ENCODE data around the gene CAB39.

DNA sequence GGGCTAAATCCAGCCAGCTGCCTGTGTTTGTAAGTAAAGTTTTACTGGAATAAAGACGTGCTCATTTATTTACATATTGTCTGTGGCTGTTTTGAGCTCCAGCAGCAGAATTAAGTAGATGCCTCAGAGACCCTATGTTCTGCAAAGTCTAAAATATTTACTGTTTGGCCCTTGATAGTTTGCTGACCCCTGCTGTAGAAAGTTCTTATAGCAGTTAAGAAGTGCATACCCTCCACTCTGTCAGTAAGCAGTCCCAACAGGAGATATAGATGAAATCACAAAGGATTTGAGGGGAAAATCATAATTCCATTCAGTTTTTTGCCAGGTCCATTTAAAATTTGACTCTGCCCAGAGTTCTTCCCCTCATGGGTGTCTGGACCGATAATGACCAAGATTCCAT is 102.0 kb downstream of the CAB39 start:
- TF ChIP-seq SP1 (IDR thresholded peaks at IDR 0.05) (no peak), ARNT (IDR thresholded peaks at IDR 0.05) (no peak), LEF1 (IDR thresholded peaks at IDR 0.05; ENCODE audit: borderline replicate concordance) (no peak), SUZ12 (IDR thresholded peaks at IDR 0.05) (no peak), L3MBTL2 (conservative IDR thresholded peaks at IDR 0.05) (no peak), BHLHE40 (IDR thresholded peaks at IDR 0.05; ENCODE audit: borderline replicate concordance) (no peak), FOXM1 (IDR thresholded peaks at IDR 0.05; ENCODE audit: borderline replicate concordance) (no peak)
